ENCODE measurements around the gene PALMD.

DNA sequence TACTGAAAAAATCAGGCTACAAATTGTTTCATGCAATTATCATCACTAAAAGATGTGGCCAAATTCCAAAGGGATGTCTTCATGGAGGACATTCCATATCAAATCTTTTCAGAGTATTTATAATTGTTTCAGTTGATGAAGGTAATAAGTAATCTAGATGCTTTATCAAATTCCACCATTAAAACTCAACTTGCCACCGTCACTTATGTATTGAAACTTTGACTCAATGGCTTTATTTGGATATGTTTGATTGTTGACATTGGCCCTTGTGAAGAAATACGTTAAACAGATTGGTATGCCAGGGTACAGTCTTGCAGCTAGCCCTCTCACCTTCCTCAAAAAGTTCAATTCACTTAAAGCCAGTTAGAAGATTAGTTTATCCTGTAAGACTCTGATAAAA lies 32.2 kb upstream of the PALMD start:
- TF ChIP-seq CTCF (IDR thresholded peaks at IDR 0.05): no peak
- TF ChIP-seq POLR2A (IDR thresholded peaks at IDR 0.05): no peak
- TF ChIP-seq POLR2AphosphoS5 (IDR thresholded peaks at IDR 0.05): no peak

Measured in prostate gland (tissue), 2 donors.